Measurements from ENCODE around the gene PRKAG2.
A peak's percentile ranks its signal among the peaks of the same experiment; 100 is the strongest.

Gene PRKAG2

GRCh38 chr7:151626422-151627115 lies 250.3 kb downstream of the PRKAG2 start:
- no peak overlapping the region for H3K4me3 ChIP-seq (ENCODE audit: low read length)
- peak; percentile 71 for TF ChIP-seq CTCF (IDR thresholded peaks at IDR 0.05; ENCODE audit: insufficient read depth, low read depth, low read length, missing control alignments)
- DNase-seq (ENCODE audit: low read depth) = peak; percentile 68

- no peak for TF ChIP-seq CTCF (IDR thresholded peaks at IDR 0.05; ENCODE audit: insufficient read depth, low read depth, low read length, missing control alignments)
- DNase-seq (ENCODE audit: low read depth) = no peak
- no peak overlapping the region for H3K4me3 ChIP-seq (ENCODE audit: low read length)
Measured at GRCh38 chr7:151625606-151626005, 251.3 kb downstream of the PRKAG2 start.

- no peak for DNase-seq (ENCODE audit: low read depth)
- H3K4me3 ChIP-seq (ENCODE audit: low read length) = no peak overlapping the region
Measured at GRCh38 chr7:151624246-151624928, 252.5 kb downstream of the PRKAG2 start.

GRCh38 chr7:151623766-151624165 lies 253.1 kb downstream of the PRKAG2 start:
- peak; percentile 45 for DNase-seq (ENCODE audit: low read depth)
- no peak for TF ChIP-seq CTCF (IDR thresholded peaks at IDR 0.05; ENCODE audit: insufficient read depth, low read depth, low read length, missing control alignments)

More at GRCh38 chr7:151624246-151624928, 252.5 kb downstream of the PRKAG2 start:
- no peak for TF ChIP-seq CTCF (IDR thresholded peaks at IDR 0.05; ENCODE audit: insufficient read depth, low read depth, low read length, missing control alignments)

GRCh38 chr7:151621961-151622360 lies 255.0 kb downstream of the PRKAG2 start:
- no peak overlapping the region for H3K4me3 ChIP-seq (ENCODE audit: low read length)
- TF ChIP-seq CTCF (IDR thresholded peaks at IDR 0.05; ENCODE audit: insufficient read depth, low read depth, low read length, missing control alignments) = no peak
- no peak for DNase-seq (ENCODE audit: low read depth)

More at GRCh38 chr7:151623766-151624165, 253.1 kb downstream of the PRKAG2 start:
- H3K4me3 ChIP-seq (ENCODE audit: low read length) = no peak overlapping the region

GRCh38 chr7:151616443-151617213 lies 260.3 kb downstream of the PRKAG2 start:
- no peak for TF ChIP-seq CTCF (IDR thresholded peaks at IDR 0.05; ENCODE audit: insufficient read depth, low read depth, low read length, missing control alignments)
- no peak overlapping the region for H3K4me3 ChIP-seq (ENCODE audit: low read length)
- no peak for DNase-seq (ENCODE audit: low read depth)
